Measurements from ENCODE around the gene ABR. TPM values are rescaled to one million over a fixed set of nuclear protein-coding genes. Genes with fewer than 3 reads are reported as not detected.

Gene ABR
- polyA plus RNA-seq, 3 donors, result 19.8 to 160 (median 26.0) TPM

DNA sequence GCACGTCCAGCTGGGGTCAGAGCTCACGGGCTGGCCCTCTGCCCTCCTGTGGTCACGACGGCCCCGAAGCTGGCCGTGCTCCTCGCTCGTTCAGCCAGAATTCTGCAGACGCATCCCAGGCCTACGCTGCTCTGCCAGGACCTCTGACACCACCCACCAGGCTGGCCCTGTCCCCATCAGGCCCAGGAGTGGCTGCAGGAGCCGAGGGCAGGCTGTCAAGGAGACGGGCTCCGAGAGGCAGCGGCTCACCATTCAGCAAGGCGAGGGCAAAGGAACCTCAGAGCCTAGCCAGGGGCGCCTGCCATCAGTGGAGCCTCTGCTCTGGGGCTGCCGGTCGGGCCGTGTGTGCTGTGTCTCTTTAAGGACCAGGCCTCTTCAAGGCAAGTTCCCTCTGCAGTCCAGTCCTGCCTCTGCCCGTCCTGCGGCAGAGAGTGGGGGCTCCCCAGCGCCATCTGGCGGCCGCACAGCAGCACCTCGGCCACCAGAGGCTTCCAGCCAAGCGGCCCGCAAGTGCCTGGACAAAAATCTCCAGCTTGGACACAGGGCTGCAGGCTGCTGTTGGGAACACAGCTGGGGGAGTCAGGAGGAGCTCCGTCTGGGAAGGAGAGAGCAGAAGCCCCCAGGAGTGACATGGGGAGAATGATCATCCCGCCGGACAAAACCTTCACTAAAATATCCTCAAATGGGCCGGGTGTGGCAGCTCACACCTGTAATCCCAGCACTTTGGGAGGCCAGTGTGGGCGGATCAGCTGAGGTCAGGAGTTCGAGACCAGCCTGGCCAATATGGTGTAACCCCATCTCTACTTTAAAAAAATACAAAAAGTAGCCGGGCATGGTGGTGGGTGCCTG, 7.4 kb upstream of the ABR start:
- Histone ChIP-seq H3K79me2 (ENCODE audit: insufficient read depth, low read length) (peaks cover 70% of the 10 kb centered on the region), H3K27me3 (ENCODE audit: control insufficient read depth in 2 of 2, insufficient read depth in 2 of 2, low read length in 2 of 2) (no peaks in the 10 kb centered on the region), H3K36me3 (replicated peaks in 1 of 2; ENCODE audit: control insufficient read depth in 1 of 2, insufficient read depth in 2 of 2, low read length in 2 of 2) (no peaks in the 10 kb centered on the region), H2AFZ (ENCODE audit: insufficient read depth, low read depth, low read length, poor library complexity, severe bottlenecking) (no peak overlapping the region), H3K9ac (ENCODE audit: insufficient read depth, low read length, poor library complexity, severe bottlenecking) (peak overlapping the region; percentile 1), H3K4me2 (replicated peaks; ENCODE audit: extremely low read depth, low read length, poor library complexity, severe bottlenecking) (peak overlapping the region; percentile 43), H3K27ac (ENCODE audit: low read depth in 1 of 2, low read length in 2 of 2) (no peak overlapping the region), H3K4me3 (replicated peaks in 1 of 3; ENCODE audit: low read depth in 2 of 3, low read length in 3 of 3) (no peak overlapping the region), H3K9me3 (replicated peaks in 1 of 2; ENCODE audit: control insufficient read depth in 1 of 2, insufficient read depth in 1 of 2, low read length in 2 of 2) (no peaks in the 10 kb centered on the region), H3K4me1 (ENCODE audit: control insufficient read depth in 1 of 2, insufficient read depth in 2 of 2, low read length in 2 of 2) (peaks cover 49 to 63% of the 10 kb centered on the region in 2 donors), H4K20me1 (ENCODE audit: insufficient read depth, low read length) (peaks cover 93% of the 10 kb centered on the region)
- peak overlapping the region in 6 of 7 donors; percentile 28 to 87 (median 68) for H3K27ac Mint-ChIP-seq
- peaks cover 67% of the 10 kb centered on the region for H3K4me1 Mint-ChIP-seq
- H3K36me3 Mint-ChIP-seq, result peaks cover 22 to 26% of the 10 kb centered on the region in 2 donors
- peaks cover 0 to 9% (median 0%) of the 10 kb centered on the region in 3 donors for H3K27me3 Mint-ChIP-seq (ENCODE audit: low read depth in 3 of 3)
- H3K9me3 Mint-ChIP-seq, result peaks cover 0 to 2% (median 0%) of the 10 kb centered on the region in 7 donors
- intact Hi-C loops (cut with micrococcal nuclease), result loop anchor here (5.0 kb wide), 1 partner anchor 65 kb away; no protein-coding TSS in a partner anchor
- peak overlapping the region; percentile 37 to 78 for H3K4me3 Mint-ChIP-seq
- 50% methylated on average over 29 of the region's 34 CpGs for WGBS (ENCODE audit: insufficient coverage)
- TF ChIP-seq, protein P1, sequence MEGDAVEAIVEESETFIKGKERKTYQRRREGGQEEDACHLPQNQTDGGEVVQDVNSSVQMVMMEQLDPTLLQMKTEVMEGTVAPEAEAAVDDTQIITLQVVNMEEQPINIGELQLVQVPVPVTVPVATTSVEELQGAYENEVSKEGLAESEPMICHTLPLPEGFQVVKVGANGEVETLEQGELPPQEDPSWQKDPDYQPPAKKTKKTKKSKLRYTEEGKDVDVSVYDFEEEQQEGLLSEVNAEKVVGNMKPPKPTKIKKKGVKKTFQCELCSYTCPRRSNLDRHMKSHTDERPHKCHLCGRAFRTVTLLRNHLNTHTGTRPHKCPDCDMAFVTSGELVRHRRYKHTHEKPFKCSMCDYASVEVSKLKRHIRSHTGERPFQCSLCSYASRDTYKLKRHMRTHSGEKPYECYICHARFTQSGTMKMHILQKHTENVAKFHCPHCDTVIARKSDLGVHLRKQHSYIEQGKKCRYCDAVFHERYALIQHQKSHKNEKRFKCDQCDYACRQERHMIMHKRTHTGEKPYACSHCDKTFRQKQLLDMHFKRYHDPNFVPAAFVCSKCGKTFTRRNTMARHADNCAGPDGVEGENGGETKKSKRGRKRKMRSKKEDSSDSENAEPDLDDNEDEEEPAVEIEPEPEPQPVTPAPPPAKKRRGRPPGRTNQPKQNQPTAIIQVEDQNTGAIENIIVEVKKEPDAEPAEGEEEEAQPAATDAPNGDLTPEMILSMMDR (IDR thresholded peaks at IDR 0.05), result peak; percentile 97
- peak; percentile 82 to 84 (median 83) for DNase-seq

DNA sequence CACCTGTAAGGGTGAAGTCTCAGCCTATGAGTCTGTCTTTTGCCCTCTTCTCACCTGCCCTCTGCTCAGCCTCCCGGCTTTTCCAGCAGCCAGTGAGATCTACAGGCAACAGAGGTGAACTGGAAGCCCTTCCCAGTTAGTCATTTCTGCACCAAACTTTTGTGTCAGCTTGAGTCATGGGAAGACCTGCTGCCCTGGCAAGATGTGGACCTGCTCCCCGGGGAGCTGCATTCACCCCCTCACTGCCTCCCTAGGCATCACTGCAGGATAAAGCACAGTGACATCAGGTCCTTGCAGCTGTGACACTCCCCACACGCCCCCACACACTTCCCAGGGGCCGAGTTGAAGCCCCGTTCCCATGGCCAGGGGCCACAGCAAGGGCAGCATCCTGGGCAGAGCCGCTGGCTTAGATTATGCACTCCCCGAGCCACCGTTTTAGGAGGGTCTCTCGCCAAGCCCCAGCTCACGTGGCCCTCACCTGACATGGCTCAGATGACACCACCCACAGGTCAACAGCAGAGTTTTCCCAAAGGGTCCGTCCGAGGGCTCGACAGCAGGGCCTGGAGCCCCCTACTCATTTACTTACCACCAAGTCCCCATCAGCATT, 6.5 kb upstream of the ABR start:
- 87% methylated on average over 13 of the region's 13 CpGs for WGBS (ENCODE audit: insufficient coverage)
- Histone ChIP-seq H3K27me3 (ENCODE audit: control insufficient read depth in 2 of 2, insufficient read depth in 2 of 2, low read length in 2 of 2) (no peaks in the 10 kb centered on the region), H3K79me2 (ENCODE audit: insufficient read depth, low read length) (peaks cover 66% of the 10 kb centered on the region), H3K36me3 (replicated peaks in 1 of 2; ENCODE audit: control insufficient read depth in 1 of 2, insufficient read depth in 2 of 2, low read length in 2 of 2) (no peaks in the 10 kb centered on the region), H3K4me1 (ENCODE audit: control insufficient read depth in 1 of 2, insufficient read depth in 2 of 2, low read length in 2 of 2) (peaks cover 46 to 59% of the 10 kb centered on the region in 2 donors), H3K4me3 (replicated peaks in 1 of 3; ENCODE audit: low read depth in 2 of 3, low read length in 3 of 3) (no peak overlapping the region), H3K9ac (ENCODE audit: insufficient read depth, low read length, poor library complexity, severe bottlenecking) (no peak overlapping the region), H3K9me3 (replicated peaks in 1 of 2; ENCODE audit: control insufficient read depth in 1 of 2, insufficient read depth in 1 of 2, low read length in 2 of 2) (no peaks in the 10 kb centered on the region), H3K4me2 (replicated peaks; ENCODE audit: extremely low read depth, low read length, poor library complexity, severe bottlenecking) (no peak overlapping the region), H4K20me1 (ENCODE audit: insufficient read depth, low read length) (peaks cover 95% of the 10 kb centered on the region), H3K27ac (ENCODE audit: low read depth in 1 of 2, low read length in 2 of 2) (no peak overlapping the region), H2AFZ (ENCODE audit: insufficient read depth, low read depth, low read length, poor library complexity, severe bottlenecking) (no peak overlapping the region)
- peak overlapping the region in 1 of 7 donors; percentile 16 for H3K27ac Mint-ChIP-seq
- H3K4me1 Mint-ChIP-seq, result peaks cover 61% of the 10 kb centered on the region
- DNase-seq, result no peak
- no peak overlapping the region for H3K4me3 Mint-ChIP-seq
- intact Hi-C loops (cut with micrococcal nuclease), result loop anchor here (5.0 kb wide), 1 partner anchor 64 kb away; no protein-coding TSS in a partner anchor
- peaks cover 0 to 2% (median 0%) of the 10 kb centered on the region in 7 donors for H3K9me3 Mint-ChIP-seq
- TF ChIP-seq, protein P1 (IDR thresholded peaks at IDR 0.05), result no peak
- peaks cover 0 to 9% (median 0%) of the 10 kb centered on the region in 3 donors for H3K27me3 Mint-ChIP-seq (ENCODE audit: low read depth in 3 of 3)
- peaks cover 22 to 23% of the 10 kb centered on the region in 2 donors for H3K36me3 Mint-ChIP-seq
